Ammon's horn (tissue), 1 donor: Measurements from ENCODE around the gene CRTC1.

Experiments
- DNase-seq: peaks from one replicate; pipeline ENCODE4 v3.0.0-alpha.2; 2016; ENCODE audit warnings: low spot score

The CRTC1 gene

GRCh38 chr19:18683109-18683957, at the start of gene CRTC1:
Gene CRTC1, plus strand, starts transcription at chr19:18683680. Its CDS starts 23 bp downstream, at chr19:18683703.
- peak; percentile 80 for DNase-seq

- DNase-seq: no peak
Measured at GRCh38 chr19:18634612-18635297, 48.7 kb upstream of the CRTC1 start.

GRCh38 chr19:18635831-18636182, 47.7 kb upstream of the CRTC1 start:
- DNase-seq: no peak

GRCh38 chr19:18636183-18636968, 47.1 kb upstream of the CRTC1 start:
- DNase-seq: peak; percentile 98

GRCh38 chr19:18636969-18637629, 46.4 kb upstream of the CRTC1 start, which contains the start of gene KLHL26:
Gene KLHL26, plus strand, starts transcription at chr19:18637028. Its CDS starts 27 bp downstream, at chr19:18637055.
- DNase-seq: no peak

GRCh38 chr19:18637673-18638630, 45.5 kb upstream of the CRTC1 start:
- no peak for DNase-seq

GRCh38 chr19:18639706-18640243, 43.7 kb upstream of the CRTC1 start:
- DNase-seq: no peak

- DNase-seq: peak; percentile 82
Measured at GRCh38 chr19:18644196-18645034, 39.1 kb upstream of the CRTC1 start.

GRCh38 chr19:18645035-18645511, 38.4 kb upstream of the CRTC1 start:
- DNase-seq: peak; percentile 80

- no peak for DNase-seq
Measured at GRCh38 chr19:18646535-18647370, 36.7 kb upstream of the CRTC1 start.

- no peak for DNase-seq
Measured at GRCh38 chr19:18647371-18647767, 36.1 kb upstream of the CRTC1 start.

GRCh38 chr19:18647807-18648206, 35.7 kb upstream of the CRTC1 start:
- no peak for DNase-seq

GRCh38 chr19:18648973-18649315, 34.5 kb upstream of the CRTC1 start:
- no peak for DNase-seq

- DNase-seq: peak; percentile 71
Measured at GRCh38 chr19:18649371-18650020, 34.0 kb upstream of the CRTC1 start.

- DNase-seq: no peak
Measured at GRCh38 chr19:18650021-18650390, 33.5 kb upstream of the CRTC1 start.

GRCh38 chr19:18650468-18651041, 32.9 kb upstream of the CRTC1 start:
- DNase-seq: no peak

GRCh38 chr19:18651300-18651699, 32.2 kb upstream of the CRTC1 start:
- no peak for DNase-seq

GRCh38 chr19:18651733-18652132, 31.7 kb upstream of the CRTC1 start:
- DNase-seq: no peak
